Aorta (tissue), 5 donors: Measurements from ENCODE around the gene GSTO2. TPM values are rescaled to one million over a fixed set of nuclear protein-coding genes. Genes with fewer than 3 reads are reported as not detected.
A peak's percentile ranks its signal among the peaks of the same experiment; 100 is the strongest.

Source experiments
- ATAC-seq: fragments of 200-7000 bp; cut with Tn5 transposase; one replicate; pipeline ENCODE4 v1.9.1; 2022; ENCODE audit warnings: moderate library complexity; ENCODE audit not compliant: low FRiP score
- DNase-seq, 2 donors: peaks; one replicate each; pipeline ENCODE4 v3.0.0-alpha.2; 2020
- H3K27ac ChIP-seq, 2 donors: one replicate each; pipeline ENCODE4 v1.5.1; 2013; ENCODE audit warnings: low read length in 2 of 2, mild to moderate bottlenecking in 2 of 2, moderate library complexity in 2 of 2, control low read depth in 1 of 2, inconsistent platforms in 1 of 2, low read depth in 1 of 2
- H3K27me3 ChIP-seq, 2 donors: one replicate each; pipeline ENCODE4 v1.6.1; 2013; ENCODE audit warnings: control low read depth in 1 of 2, low read length in 1 of 2, mild to moderate bottlenecking in 1 of 2, moderate library complexity in 1 of 2; ENCODE audit not compliant: insufficient read depth in 2 of 2, control insufficient read depth in 1 of 2
- H3K36me3 ChIP-seq, 2 donors: one replicate each; pipeline ENCODE4 v1.6.1; 2013; ENCODE audit warnings: control low read depth in 1 of 2, low read length in 1 of 2, mild to moderate bottlenecking in 1 of 2; ENCODE audit not compliant: insufficient read depth in 2 of 2, control insufficient read depth in 1 of 2
- H3K4me1 ChIP-seq, 2 donors: one replicate each; pipeline ENCODE4 v1.6.1; 2013; ENCODE audit warnings: low read length in 2 of 2, control low read depth in 1 of 2, mild to moderate bottlenecking in 1 of 2, moderate library complexity in 1 of 2; ENCODE audit not compliant: insufficient read depth in 2 of 2, control insufficient read depth in 1 of 2
- H3K4me3 ChIP-seq, 2 donors: one replicate each; pipeline ENCODE4 v1.5.1; 2013; ENCODE audit warnings: low read length in 2 of 2, control low read depth in 1 of 2, mild to moderate bottlenecking in 1 of 2
- H3K9me3 ChIP-seq: one replicate; pipeline ENCODE4 v1.6.1; 2013; ENCODE audit warnings: mild to moderate bottlenecking, low read length; ENCODE audit not compliant: control insufficient read depth
- WGBS, 2 donors: extraction: QIAGEN DNeasy Blood & Tissue Kit; methylation state at CpG; one replicate each; pipeline ENCODE4 v1.1.7; 2013; 5-methylcytosine and 5-hydroxymethylcytosine counted together
- intact Hi-C, 2 donors: fragments of 100-400 bp; cut with DNase I; formaldehyde crosslinking; loops; one replicate each; pipeline versions ENCODE4 v1.14.2 to v1.15.0; 2022
- polyA plus RNA-seq, 2 donors: library from polyadenylated mRNA; stranded (reverse); fragments of 200-250 nt; gene quantifications; one replicate each; pipeline ENCODE4 v1.2.3, GENCODE V29; 2013
- total RNA-seq, 2 donors: library from RNA; stranded (reverse); fragmentation: NEBNext Ultra II Directional; extraction: Animal tissue kit (Norgen Biotek cat#: 25700); gene quantifications; one replicate each; pipeline ENCODE4 v1.2.1, GENCODE V29; 2021
- donor health status: healthy with polysubstance abuse.
- donor health status: Bipolar disorder and iron deficiency.
- donor health status: DM: no; HTN: no; CAD: no.
- donor health status: DM: no; HTN: no; CAD: no.
- donor health status: DM: yes; HTN: yes; CAD: no.

GSTO2 gene
- total and polyA plus RNA-seq, 4 donors, result 1.7 to 4.3 (median 3.5) TPM

DNA sequence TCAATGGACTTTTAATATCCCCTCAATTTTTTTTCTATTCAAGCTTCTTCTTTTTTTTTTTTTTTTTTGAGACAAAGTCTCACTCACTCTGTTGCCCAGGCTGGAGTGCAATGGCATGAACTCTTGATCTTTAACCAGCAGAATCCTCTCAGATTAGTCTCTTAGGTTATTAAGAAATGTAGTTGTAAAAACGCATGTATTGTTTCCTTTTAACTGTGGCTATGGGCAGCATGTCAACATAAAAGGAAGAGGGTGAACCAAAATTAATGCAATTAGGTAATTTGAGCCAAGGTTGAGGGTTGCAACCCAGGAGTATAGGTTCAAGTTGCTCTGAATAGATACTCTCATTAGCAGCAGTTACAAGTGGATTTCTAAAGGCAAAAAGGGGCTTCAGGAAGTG is 18.6 kb upstream of the GSTO2 start:
- no peaks in the 10 kb centered on the region for H3K36me3 ChIP-seq
- H3K27ac ChIP-seq, result no peak overlapping the region
- no peaks in the 10 kb centered on the region for H3K27me3 ChIP-seq
- H3K4me3 ChIP-seq, result no peak overlapping the region
- ATAC-seq, result no peak
- DNase-seq, result no peak
- WGBS, 2 donors, result 66 to 81% methylated on average over 1 of the region's 1 CpG
- no peaks in the 10 kb centered on the region for H3K4me1 ChIP-seq
- H3K9me3 ChIP-seq, result no peaks in the 10 kb centered on the region
- intact Hi-C loops, result no loop called here

DNA sequence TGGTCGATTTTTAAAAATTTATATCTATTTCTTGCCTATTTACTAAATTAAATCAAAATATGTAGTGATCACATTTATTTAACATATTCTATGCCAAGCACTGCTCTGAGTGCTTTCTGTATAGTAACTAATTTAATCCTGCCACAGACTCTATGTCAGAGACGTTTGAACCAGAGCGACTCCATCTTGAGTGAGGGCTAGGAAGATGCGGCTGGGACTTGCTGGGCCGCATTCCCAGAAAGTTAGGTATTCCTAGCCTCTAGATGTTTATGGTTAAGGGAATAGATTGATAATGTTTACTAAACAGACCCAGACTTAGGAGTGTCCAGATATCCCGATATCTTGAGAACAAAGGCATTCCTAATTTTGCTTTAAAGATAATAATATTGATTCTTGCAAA is 17.5 kb upstream of the GSTO2 start:
- DNase-seq, result no peak
- intact Hi-C loops, result no loop called here
- H3K4me3 ChIP-seq, result no peak overlapping the region
- no peaks in the 10 kb centered on the region for H3K27me3 ChIP-seq
- no peak overlapping the region for H3K27ac ChIP-seq
- H3K4me1 ChIP-seq, result peaks cover 0 to 3% of the 10 kb centered on the region in 2 donors
- ATAC-seq, result no peak
- no peaks in the 10 kb centered on the region for H3K9me3 ChIP-seq
- H3K36me3 ChIP-seq, result no peaks in the 10 kb centered on the region
- 92 to 93% methylated on average over 6 of the region's 6 CpGs for WGBS, 2 donors

DNA sequence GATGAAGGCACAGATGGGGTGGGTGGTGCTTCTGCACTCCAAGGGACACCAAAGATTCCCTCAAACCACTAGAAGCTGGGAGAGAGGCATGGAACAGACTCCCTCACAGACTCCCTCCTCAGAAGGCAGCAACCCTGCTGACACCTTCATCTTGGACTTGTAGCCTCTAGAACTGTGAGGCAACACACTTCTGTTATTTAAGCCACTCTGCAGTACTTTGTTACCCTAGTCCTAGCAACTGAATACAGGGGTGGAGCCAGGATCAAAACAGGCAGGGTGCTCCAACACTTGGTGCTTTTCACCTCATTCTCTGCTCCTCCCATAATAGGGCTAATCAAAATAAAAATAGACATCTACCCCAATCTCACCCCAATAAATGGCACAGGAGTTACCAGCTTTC is 16.6 kb upstream of the GSTO2 start:
- no peak for ATAC-seq
- intact Hi-C loops, result no loop called here
- Histone ChIP-seq H3K27me3 (no peaks in the 10 kb centered on the region), H3K27ac (no peak overlapping the region), H3K4me1 (peaks cover 0 to 4% of the 10 kb centered on the region in 2 donors), H3K9me3 (no peaks in the 10 kb centered on the region), H3K4me3 (no peak overlapping the region), H3K36me3 (no peaks in the 10 kb centered on the region)
- no peak for DNase-seq

DNA sequence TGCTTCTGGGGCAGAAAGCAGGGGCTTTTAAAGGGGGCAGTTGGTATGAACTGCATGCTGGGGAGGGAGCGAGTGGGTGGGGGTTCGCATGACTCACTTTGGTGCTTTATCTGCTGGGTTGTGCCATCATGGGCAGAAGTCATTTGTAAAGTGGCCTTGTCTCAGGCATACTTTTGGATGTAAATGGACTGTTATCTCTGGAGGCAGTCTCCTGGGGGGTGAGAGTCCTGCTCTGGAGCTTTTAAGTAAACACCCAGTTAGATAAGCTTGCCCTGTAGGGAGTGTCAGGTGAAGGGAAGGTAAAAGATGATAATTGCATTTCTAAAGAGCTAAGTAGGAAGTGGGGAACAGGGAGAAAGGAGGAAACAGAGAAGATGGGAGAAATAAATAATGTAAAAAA is 15.9 kb upstream of the GSTO2 start:
- peaks cover 0 to 4% of the 10 kb centered on the region in 2 donors for H3K4me1 ChIP-seq
- no peaks in the 10 kb centered on the region for H3K36me3 ChIP-seq
- ATAC-seq (no peak), DNase-seq (no peak)
- intact Hi-C loops, result no loop called here
- no peak overlapping the region for H3K27ac ChIP-seq
- no peaks in the 10 kb centered on the region for H3K27me3 ChIP-seq
- H3K9me3 ChIP-seq, result no peaks in the 10 kb centered on the region
- 91 to 97% methylated on average over 2 of the region's 2 CpGs for WGBS, 2 donors
- H3K4me3 ChIP-seq, result no peak overlapping the region

DNA sequence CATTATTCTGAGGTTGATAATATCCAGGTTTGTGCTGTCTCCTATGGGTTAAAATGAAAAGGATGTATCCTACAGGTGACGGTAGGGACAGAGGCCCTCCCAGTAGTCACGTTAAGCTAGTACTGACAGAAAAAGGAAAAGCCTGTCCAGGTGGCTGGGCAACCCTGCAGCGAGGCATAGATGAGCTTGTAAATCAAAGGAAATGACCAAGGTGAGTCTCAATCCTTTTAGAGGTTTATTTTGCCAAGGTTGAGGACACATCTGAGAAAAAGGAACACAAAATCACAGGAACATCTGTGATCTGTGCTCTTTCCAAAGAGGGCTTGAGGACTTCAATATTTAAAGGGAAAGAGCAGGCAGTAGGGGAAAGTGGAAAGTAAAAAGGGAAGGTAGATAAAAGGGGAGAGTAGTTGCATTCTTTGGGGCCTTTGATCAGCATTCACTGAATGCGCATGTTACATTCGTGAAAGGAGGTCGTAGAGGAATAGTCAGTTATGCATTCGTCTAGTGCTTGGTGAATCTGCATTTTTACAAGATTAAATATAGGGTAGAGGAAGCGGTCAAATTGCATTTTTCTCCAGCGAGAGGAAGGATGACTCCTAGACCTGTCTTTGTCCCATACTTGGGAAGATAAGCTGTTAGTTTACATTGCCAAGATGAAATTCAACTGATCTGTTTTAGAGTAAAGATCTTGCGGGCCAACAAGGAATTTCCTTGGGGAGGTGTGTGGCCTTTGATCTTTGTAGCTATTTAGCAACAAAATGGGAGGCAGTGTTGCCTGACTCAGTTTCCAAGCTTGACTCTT is 15.2 kb upstream of the GSTO2 start:
- peaks cover 0 to 4% of the 10 kb centered on the region in 2 donors for H3K4me1 ChIP-seq
- H3K27me3 ChIP-seq, result no peaks in the 10 kb centered on the region
- H3K36me3 ChIP-seq, result no peaks in the 10 kb centered on the region
- H3K9me3 ChIP-seq, result no peaks in the 10 kb centered on the region
- no peak for DNase-seq
- intact Hi-C loops, result no loop called here
- peak overlapping the region; percentile 77 to 86 for H3K4me3 ChIP-seq
- peak overlapping the region in 1 of 2 donors; percentile 81 for H3K27ac ChIP-seq
- ATAC-seq, result no peak
- WGBS, 2 donors, result 88 to 89% methylated on average over 10 of the region's 10 CpGs

DNA sequence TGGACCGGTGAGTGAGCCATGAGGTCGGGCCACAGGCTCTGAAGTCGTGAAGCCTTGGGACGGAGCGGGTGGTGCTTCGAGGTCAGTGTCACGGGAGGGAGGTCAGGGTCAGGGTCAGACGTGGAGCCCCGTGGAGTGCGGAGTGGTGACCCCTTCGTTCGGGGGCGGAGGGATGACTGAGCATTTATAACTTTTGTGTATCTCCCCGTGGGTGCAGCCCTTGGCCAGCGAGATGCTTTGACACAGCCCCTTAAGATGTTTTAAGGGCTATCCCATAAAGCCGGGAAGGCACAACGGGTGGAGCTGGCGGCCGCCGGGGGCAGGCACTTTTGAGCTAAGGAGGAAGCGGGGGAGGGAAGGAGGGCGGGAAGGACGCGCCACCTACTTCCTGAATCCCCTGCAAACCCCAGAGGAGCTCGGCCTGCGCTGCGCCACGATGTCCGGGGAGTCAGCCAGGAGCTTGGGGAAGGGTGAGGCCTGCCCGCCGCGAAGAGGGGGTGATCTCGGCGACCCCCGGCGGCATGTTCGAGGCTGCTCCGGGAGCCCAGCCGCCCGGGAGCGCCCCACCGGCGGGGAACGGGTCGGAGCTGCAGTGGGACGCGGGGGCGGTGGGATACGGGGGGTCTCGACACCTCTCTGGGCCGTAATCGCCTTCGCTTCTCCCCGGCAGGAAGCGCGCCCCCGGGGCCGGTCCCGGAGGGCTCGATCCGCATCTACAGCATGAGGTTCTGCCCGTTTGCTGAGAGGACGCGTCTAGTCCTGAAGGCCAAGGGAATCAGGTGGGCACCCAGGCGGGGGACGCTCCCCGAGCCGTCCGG is 14.3 kb upstream of the GSTO2 start, which contains the start of gene GSTO1:
TSS of gene GSTO1 (plus strand) at position 400 of the 818 bp plus-strand sequence. CDS start at position 437, 37 bp downstream.
- intact Hi-C loops, result no loop called here
- peak within 1 kb of the TSS; percentile 47 to 81 for H3K27ac ChIP-seq
- 0% methylated on average over 69 of the region's 69 CpGs for WGBS, 2 donors
- ATAC-seq, result peak; percentile 93
- DNase-seq, result peak; percentile 92 to 93
- peak within 1 kb of the TSS; percentile 77 to 86 for H3K4me3 ChIP-seq
- H3K4me1 ChIP-seq, result peaks cover 0 to 4% of the 10 kb centered on the region in 2 donors
- no peaks in the 10 kb centered on the region for H3K9me3 ChIP-seq
- no peaks in the 10 kb centered on the region for H3K36me3 ChIP-seq
- no peaks in the 10 kb centered on the region for H3K27me3 ChIP-seq

DNA sequence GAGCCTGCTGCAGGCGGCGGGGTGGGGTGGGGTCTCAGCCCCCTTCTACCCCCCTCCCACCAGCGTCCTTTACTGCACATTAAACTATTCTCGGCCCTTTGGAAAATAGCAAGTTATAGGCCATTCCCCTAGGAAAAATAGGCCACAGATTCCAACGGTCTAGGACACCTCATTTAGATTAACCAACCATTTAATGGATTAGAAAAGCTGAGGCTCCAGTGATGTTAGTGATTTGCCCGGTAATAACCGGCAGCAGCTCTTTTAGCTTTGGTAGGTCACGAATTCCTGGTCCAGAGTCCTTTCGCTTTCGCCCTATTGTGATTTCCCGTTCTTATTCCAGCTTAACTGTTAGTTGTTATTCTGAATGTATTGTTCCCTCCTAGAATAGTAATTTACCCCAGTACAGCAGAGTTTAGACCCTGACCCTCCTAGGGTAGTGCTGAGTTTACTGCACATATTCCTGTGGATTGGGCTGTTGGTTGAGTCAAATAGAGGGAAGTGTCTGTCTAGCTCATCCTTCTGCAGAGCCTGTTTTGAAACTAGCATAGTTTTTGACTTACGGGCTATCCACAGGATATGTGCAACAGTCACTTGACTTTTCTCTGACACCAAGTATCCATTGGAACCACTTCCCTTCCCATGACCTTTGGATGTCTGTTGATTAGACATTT is 13.5 kb upstream of the GSTO2 start:
- Histone ChIP-seq H3K27ac (peak overlapping the region; percentile 47 to 81), H3K36me3 (peaks cover 0 to 2% of the 10 kb centered on the region in 2 donors), H3K4me1 (peaks cover 0 to 4% of the 10 kb centered on the region in 2 donors), H3K4me3 (peak overlapping the region; percentile 77 to 86), H3K27me3 (no peaks in the 10 kb centered on the region), H3K9me3 (no peaks in the 10 kb centered on the region)
- intact Hi-C loops, result no loop called here
- DNase-seq (no peak), ATAC-seq (peak; percentile 62)
- 0% methylated on average over 12 of the region's 12 CpGs for WGBS, 2 donors

DNA sequence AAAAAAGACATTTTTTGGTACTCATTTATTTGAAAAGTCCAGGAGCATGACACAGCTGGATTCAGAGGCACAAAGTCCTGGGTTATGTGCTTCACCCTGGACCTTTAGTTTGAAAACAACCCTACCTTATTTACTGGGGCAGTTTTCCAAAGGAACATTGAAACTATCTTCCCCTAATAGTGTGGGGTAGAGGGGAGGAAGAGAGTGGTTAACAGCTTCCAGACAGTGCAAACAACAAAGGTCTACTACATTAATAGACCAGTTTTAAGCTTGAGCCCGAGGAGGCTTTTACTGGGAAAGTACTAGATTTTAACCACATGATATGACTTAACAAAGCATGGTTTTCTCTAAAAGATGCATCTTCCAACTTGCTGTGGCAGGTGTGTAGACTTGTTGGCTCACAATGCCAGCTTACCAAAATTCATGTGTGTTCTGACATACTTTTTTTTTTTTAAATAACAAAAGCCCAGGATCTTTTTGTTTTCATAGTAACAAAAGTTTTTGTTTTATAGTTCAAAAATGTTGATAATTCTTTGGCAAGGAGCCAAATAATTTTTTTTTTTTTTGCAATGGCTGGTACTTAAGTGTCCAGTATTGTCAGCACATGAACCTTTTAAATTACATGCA is 12.5 kb upstream of the GSTO2 start:
- peak overlapping the region in 1 of 2 donors; percentile 28 for H3K4me3 ChIP-seq
- ATAC-seq (no peak), DNase-seq (no peak)
- 2 to 10% methylated on average over 1 of the region's 1 CpG for WGBS, 2 donors
- H3K9me3 ChIP-seq, result no peaks in the 10 kb centered on the region
- H3K4me1 ChIP-seq, result peaks cover 1 to 4% of the 10 kb centered on the region in 2 donors
- no peaks in the 10 kb centered on the region for H3K27me3 ChIP-seq
- peaks cover 0 to 2% of the 10 kb centered on the region in 2 donors for H3K36me3 ChIP-seq
- H3K27ac ChIP-seq, result no peak overlapping the region
- intact Hi-C loops, result no loop called here
